Ishikawa (cell line): ENCODE data around the gene CCDC60.

ENCODE experiments used
- CEBPB ChIP-seq: IDR thresholded peaks from 2 replicates; pipeline ENCODE4 v1.6.1; 2012
- CREB1 ChIP-seq: IDR thresholded peaks from 2 replicates; pipeline ENCODE4 v1.6.1; 2012; ENCODE audit warnings: low read depth
- EGR1 ChIP-seq: IDR thresholded peaks from 2 replicates; pipeline ENCODE4 v1.6.1; 2012
- EP300 ChIP-seq: IDR thresholded peaks from 2 replicates; pipeline ENCODE4 v1.6.1; 2012; ENCODE audit warnings: borderline replicate concordance
- FOXM1 ChIP-seq: IDR thresholded peaks from 2 replicates; pipeline ENCODE4 v1.6.1; 2012; ENCODE audit warnings: low read depth, borderline replicate concordance
- MAX ChIP-seq: IDR thresholded peaks from 2 replicates; pipeline ENCODE4 v1.6.1; 2012
- NFIC ChIP-seq: IDR thresholded peaks from 2 replicates; pipeline ENCODE4 v1.6.1; 2012
- RAD21 ChIP-seq: IDR thresholded peaks from 2 replicates; pipeline ENCODE4 v1.6.1; 2012; ENCODE audit warnings: low read depth
- REST ChIP-seq: IDR thresholded peaks from 2 replicates; pipeline ENCODE4 v1.6.1; 2012; ENCODE audit warnings: low read depth, mild to moderate bottlenecking
- TAF1 ChIP-seq: IDR thresholded peaks from 2 replicates; pipeline ENCODE4 v1.6.1; 2012; ENCODE audit warnings: low read depth, mild to moderate bottlenecking
- USF1 ChIP-seq: IDR thresholded peaks from 2 replicates; pipeline ENCODE4 v1.6.1; 2012
- YY1 ChIP-seq: IDR thresholded peaks from 2 replicates; pipeline ENCODE4 v1.6.1; 2012; ENCODE audit warnings: low read depth

GRCh38 chr12:119440803-119441360 lies 106.4 kb downstream of the CCDC60 start:
- TF ChIP-seq YY1, result no peak
- TF ChIP-seq RAD21, result no peak
- no peak for TF ChIP-seq TAF1
- no peak for TF ChIP-seq EGR1
- TF ChIP-seq FOXM1, result no peak
- no peak for TF ChIP-seq USF1
- TF ChIP-seq EP300, result no peak
- no peak for TF ChIP-seq REST
- TF ChIP-seq MAX, result no peak
- no peak for TF ChIP-seq CREB1
- TF ChIP-seq NFIC, result no peak
- no peak for TF ChIP-seq CEBPB
